Esophagus mucosa (tissue), 1 donor: Measurements from ENCODE around the gene SPSB3. TPM values are rescaled to one million over a fixed set of nuclear protein-coding genes. Genes with fewer than 3 reads are reported as not detected.
A peak's percentile ranks its signal among the peaks of the same experiment; 100 is the strongest.

Experiments
- ATAC-seq: fragments of 200-7000 bp; cut with Tn5 transposase; one replicate; pipeline ENCODE4 v1.9.1; 2020
- total RNA-seq: library from RNA; stranded (reverse); gene quantifications from one replicate; pipeline ENCODE4 v1.2.4, GENCODE V29; 2023
- donor health status: DM: yes; HTN: yes; CAD: no.

Gene SPSB3
- total RNA-seq, 1 donor from 2014 or later, result 23.5 TPM

DNA sequence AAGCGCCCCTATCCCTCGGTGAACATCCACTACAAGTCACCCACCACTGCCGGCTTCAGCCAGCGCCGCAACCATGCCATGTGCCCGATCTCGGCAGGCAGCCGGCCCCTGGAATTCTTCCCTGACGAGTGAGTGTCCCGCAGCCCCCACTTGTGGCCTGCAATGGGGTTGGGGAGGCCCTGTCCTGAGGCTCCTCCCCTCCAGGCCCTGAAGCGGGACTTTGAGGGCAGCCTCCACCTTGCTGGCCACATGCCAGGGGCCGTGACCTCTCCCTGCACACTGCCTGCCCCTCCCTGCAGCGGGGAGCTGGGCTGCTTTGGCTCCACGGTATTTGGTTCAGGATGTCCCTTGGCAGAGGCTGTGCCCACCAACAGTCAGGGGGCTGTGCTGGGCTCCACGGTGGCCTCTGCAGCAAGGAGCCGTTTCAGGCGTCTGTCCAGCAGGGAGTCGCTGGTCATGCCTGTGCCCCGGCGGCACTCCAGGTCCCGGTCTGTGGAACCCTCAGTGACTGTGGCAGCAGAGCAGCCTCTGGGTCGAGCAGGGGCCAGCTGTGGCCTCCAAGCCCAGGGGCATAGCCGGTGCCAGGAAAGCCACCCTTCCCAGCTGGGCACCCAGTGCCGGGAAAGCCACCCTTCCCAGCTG, 19.4 kb downstream of the SPSB3 start:
- peak; percentile 1 for ATAC-seq

DNA sequence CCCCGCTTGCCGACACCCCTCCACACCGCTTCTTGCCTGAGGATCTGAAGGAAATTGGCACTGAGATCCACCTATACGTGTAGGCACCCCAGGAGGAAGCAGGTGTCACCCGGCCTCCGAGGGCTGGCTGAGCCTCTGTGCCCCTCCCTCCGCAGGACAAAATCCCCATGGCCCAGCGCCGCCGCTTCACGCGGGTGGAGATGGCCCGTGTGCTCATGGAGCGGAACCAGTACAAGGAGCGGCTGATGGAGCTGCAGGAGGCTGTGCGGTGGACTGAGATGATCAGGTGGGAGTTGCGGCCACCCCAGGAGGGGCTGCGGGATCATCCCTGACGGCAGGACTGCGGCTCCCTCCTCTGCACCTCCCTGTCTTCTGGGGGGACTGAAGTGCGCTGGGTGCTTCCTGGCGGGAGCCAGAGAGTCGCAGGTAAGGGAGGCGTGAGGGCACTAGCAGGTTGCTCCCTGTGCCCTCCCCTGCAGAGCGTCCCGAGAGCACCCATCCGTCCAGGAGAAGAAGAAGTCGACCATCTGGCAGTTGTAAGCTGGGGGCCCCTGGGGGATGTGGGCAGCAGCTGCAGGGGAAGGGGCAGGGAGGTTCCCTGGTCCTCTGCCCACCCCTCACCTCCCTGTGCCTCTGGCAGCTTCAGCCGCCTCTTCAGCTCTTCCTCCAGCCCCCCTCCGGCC, 20.0 kb downstream of the SPSB3 start:
- no peak for ATAC-seq

DNA sequence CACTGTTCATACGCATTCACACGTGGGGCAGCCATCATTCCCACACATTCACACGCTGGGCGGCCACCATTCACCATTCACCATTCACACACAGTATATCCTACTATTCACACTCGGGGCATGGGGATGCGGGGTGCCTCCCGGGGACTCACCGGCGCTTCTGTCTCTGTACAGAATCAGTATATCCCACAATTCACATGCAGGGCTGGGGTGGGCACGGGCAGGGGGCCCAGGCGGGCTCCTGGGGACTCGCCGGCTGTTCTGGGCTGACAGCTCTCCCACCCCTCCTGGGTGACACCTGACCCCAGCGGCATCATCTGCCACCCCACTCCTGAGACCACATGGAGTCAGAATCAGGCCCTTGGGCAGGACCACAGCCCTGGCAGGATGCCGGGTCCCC, 20.6 kb downstream of the SPSB3 start:
- ATAC-seq, result no peak

GRCh38 chr16:1760911-1761310, 21.5 kb downstream of the SPSB3 start:
- no peak for ATAC-seq

GRCh38 chr16:1759511-1759910, 22.9 kb downstream of the SPSB3 start:
- ATAC-seq, result no peak

- no peak for ATAC-seq
Measured at GRCh38 chr16:1758923-1759322, 23.4 kb downstream of the SPSB3 start.

- no peak for ATAC-seq
Measured at GRCh38 chr16:1757714-1758461, 24.5 kb downstream of the SPSB3 start.

GRCh38 chr16:1754204-1754603, 28.2 kb downstream of the SPSB3 start:
- no peak for ATAC-seq

DNA sequence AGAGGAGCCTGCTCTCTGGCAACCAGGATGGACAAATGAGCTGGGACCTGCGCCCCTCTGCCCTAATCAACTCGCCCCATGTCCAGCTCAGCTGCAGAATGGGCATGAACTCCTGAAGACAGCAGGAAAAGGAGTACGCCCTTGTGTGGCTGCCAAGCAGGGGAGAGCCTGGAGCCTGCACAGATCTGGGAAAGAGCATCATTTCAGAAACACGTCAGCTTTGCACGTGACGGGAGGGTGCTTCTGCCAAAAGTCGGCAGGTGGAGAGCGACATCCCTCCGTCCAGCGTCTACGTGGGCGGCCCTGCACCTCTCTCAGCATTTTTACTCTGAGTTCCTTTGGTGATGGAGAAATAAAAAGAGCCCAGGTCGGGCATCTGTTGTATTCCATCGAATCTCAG, 29.5 kb downstream of the SPSB3 start:
- ATAC-seq, result no peak

- ATAC-seq, result no peak
Measured at GRCh38 chr16:1751946-1752345, 30.4 kb downstream of the SPSB3 start.

DNA sequence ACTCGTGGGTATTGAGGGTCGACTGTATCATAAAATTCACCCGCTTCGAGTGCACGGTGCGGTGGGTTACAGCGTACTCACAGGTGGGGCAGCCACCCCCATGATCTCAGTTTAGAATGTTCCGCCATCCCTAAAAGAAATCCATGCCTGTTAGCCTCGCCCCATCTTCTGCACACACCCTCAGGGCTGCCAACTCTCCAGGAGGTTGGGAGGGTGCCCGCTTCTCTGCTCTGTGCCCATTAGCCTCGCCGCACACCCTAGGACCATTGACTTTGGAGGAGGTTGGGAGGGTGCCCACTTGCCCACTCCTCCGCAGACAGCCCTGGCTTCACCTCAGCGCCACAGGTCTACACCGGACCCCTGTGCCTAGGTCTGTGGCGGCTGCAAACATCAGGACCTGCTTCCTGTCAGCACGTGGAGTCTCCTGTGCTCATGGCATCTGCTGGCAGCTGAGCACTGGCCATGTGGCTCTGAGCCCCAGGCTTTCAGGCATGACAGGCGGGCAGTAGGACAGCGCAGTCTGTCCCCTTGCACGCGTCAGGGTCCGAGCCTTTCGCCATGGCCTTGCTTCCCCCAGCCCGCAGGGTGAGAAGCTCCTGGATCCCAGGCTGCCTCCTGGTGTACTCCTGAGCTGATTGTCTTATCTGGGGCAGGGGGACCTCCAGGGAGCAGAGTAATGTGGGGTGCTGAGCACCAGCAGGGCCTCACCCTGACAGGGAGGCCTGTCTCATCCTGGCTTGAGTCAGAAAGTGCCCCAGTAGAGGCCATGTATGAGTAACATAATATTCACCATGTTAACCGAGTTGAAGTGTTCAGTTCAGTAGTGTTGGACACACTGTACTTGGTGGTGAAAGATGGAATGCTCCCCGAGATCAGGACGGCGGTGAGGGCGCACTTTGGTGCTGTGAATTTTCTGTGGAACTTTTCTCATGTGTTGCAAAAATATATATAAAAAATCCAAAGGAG, 32.9 kb downstream of the SPSB3 start:
- ATAC-seq, result no peak

DNA sequence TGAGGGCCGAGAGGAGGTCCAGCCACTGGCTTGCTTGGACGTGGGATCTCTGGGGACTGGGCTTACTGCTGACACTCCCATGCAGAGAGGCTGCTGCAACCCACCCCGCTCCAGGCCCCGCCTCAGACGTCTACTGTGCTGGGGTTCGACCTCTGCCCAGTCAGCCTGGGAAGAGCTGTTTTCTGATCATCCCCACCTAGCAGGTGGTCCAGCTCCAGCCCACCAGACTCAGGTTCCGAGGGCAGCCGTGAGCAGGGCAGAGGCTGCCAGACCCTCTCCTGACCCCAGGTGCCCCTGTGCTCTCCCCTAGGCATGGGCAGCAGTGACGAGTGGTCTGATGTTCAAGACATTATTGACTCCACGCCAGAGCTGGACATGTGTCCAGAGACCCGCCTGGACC, 34.4 kb downstream of the SPSB3 start:
- ATAC-seq, result no peak

DNA sequence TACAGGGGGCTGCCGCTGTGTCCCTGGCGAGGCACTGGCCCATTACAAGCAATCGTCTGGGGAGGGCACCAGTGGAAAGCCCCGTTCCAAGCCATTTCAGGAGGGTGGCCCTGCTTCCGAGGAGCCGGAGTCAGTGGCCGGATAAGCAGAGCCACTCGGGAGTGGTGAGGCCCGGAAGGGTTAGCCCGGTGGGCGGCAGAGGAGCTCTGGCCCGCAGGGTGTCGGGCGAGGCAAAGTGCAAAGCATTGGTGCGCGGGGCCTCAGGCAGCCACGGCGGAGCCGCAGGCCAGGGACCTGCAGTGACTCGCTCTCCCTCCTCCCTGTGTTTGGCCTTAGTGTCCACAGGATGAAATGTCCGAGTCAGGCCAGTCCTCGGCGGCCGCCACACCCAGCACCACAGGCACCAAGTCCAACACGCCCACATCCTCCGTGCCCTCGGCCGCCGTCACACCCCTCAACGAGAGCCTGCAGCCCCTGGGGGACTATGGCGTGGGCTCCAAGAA, 35.6 kb downstream of the SPSB3 start:
- peak; percentile 75 for ATAC-seq

- ATAC-seq, result no peak
Measured at GRCh38 chr16:1745900-1746692, 36.3 kb downstream of the SPSB3 start.

GRCh38 chr16:1745181-1745899, 37.0 kb downstream of the SPSB3 start:
- ATAC-seq, result peak; percentile 54

GRCh38 chr16:1744338-1744840, 38.0 kb downstream of the SPSB3 start:
- no peak for ATAC-seq

DNA sequence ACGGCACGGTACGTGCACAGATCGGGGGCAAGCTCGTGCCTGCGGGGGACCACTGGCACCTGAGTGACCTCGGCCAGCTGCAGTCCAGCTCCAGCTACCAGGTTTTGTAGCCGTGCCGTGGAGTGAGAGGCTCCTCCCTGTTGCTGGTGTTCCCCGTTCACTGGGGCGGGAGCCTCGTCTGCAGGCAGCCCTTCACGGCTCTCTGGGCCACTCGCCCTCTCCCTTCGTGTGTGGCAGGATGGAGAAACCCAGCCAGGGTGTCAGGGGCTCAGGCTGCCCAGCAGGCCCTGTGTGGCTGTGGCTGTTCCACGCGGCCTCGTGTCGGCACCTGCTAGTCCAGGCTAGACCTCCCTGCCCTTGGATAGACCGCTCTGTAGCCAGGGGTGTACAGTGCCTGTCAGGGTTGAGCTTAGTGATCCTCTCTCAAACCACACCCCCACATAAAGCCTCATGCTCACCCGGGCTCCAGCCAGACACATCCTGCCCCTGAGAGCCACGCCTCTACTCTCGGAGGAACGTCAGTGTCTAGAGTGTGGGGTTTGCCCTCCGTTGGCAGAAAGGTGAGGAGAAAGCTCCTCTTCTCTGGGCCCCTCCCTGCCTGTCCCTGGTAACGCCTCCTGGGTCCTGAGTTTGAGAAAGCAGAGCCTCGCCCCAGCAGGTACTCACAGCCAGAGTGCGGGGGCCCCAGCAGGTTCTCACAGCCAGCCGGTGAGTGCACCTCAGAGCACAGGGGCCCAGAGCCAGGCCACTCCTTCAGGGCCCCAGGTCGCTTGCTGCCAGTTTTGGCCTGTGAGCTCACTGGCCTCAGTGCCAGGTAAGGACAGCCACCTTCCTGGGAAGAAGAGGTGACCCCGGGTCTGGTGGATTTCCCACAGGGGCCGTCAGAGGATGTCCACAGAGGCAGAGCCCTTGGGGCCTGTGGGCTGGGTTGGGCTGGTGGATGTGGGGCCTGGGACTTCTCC, 38.7 kb downstream of the SPSB3 start:
- ATAC-seq, result peak; percentile 63

GRCh38 chr16:1741553-1742165, 40.7 kb downstream of the SPSB3 start:
- ATAC-seq, result no peak
